GM10248 (cell line): ENCODE measurements around the gene SEPTIN10.
"Not testable (repeated sequence)": the region's sequence is repeated elsewhere in the genome, so short reads cannot be mapped to it uniquely, and the experiment has no call there.

Source experiments
- CTCF ChIA-PET: fragments of 300-600 bp; sonication (Branson Sonifier 250); formaldehyde crosslinking; extraction: SDS; loops from one replicate; lab custom pipeline; 2021; ENCODE audit warnings: antibody characterized with exemption; lab: Yijun Ruan, JAX
- POLR2A ChIA-PET: fragments of 350-650 bp; sonication (Branson Sonifier 250); formaldehyde crosslinking; extraction: SDS; loops from one replicate; lab custom pipeline; 2020; ENCODE audit warnings: antibody characterized with exemption; lab: Yijun Ruan, JAX
- DNase-seq: peaks from one replicate; pipeline ENCODE4 v3.0.0; 2012; ENCODE audit errors: extremely low spot score
- TF ChIP-seq, protein P1 (sequence below): IDR thresholded peaks from 2 replicates; pipeline ENCODE4 v1.5.1; 2012; ENCODE audit warnings: mild to moderate bottlenecking, low read depth; ENCODE audit errors: extremely low read depth, missing control alignments, control extremely low read depth

SEPTIN10 gene

DNA sequence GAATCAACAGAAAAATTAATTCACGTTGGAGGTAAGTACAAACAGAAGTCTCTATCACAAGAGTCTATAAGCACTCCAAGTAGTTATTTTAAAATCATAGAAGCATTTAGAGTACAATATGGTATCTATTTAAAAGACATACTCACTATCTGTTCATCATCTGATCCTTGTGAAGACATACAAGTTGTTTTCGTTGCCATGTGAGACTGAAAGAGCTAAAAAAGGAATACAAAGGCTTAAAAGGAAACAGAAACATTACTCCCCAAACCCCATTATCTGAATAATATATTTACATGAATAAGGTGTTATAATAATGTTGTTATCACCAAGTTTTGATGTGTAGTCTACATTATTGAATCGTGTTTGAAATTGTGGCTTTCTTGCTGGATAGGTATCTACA is 20.9 kb downstream of the SEPTIN10 start:
- no peak for DNase-seq
- ChIA-PET CTCF (interaction anchor here (1.1 to 2.0 kb wide), 3 partner anchors 9 to 36 kb away, joined by 3 to 7 read pairs (median 3); no protein-coding TSS in a partner anchor), POLR2A (no interaction called here)
- TF ChIP-seq, protein P1, sequence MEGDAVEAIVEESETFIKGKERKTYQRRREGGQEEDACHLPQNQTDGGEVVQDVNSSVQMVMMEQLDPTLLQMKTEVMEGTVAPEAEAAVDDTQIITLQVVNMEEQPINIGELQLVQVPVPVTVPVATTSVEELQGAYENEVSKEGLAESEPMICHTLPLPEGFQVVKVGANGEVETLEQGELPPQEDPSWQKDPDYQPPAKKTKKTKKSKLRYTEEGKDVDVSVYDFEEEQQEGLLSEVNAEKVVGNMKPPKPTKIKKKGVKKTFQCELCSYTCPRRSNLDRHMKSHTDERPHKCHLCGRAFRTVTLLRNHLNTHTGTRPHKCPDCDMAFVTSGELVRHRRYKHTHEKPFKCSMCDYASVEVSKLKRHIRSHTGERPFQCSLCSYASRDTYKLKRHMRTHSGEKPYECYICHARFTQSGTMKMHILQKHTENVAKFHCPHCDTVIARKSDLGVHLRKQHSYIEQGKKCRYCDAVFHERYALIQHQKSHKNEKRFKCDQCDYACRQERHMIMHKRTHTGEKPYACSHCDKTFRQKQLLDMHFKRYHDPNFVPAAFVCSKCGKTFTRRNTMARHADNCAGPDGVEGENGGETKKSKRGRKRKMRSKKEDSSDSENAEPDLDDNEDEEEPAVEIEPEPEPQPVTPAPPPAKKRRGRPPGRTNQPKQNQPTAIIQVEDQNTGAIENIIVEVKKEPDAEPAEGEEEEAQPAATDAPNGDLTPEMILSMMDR = no peak

DNA sequence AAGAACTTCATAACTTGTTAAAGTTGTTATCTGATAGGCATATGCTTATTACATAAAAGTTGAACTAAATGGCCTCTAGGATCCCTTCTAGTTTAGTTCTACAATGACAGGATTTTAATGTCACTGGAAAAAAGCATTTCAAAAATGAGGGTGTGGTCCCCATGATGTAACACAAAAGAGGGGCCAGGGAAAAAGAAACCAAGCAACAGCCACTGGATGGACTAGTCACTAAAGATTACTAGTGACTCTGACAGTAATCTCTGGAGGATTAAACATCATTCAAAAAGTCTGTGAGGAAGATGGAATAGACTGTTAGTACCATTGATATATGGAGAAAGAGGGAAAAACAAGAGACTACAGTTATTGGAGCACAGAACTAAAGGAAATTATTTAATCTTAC is 22.6 kb downstream of the SEPTIN10 start:
- TF ChIP-seq, protein P1 = no peak
- POLR2A ChIA-PET = no interaction called here
- CTCF ChIA-PET = no interaction called here

DNA sequence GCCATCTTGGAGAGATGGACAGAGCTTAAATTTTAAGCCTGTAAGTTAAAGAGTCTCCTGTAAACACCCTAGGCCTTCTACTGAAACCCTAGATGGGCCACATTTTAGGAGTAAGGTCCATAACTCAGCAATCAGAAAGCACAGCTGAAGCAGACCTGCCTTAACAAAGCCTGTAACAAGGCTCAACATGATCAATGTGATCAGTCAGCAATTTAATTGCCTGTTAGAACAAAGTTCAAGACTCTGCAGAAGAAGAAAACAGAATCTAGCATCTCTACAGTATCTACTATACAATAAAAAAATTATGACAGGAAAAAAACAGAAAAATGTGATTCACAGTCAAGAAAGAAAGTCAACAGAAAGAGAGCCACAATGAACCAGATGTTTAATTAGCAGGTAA is 27.1 kb downstream of the SEPTIN10 start:
- ChIA-PET CTCF (interaction anchor here (1.2 to 3.2 kb wide), 3 partner anchors 11 to 40 kb away, joined by 6 to 11 read pairs (median 10); no protein-coding TSS in a partner anchor), POLR2A (no interaction called here)
- TF ChIP-seq, protein P1 = no peak
- DNase-seq = no peak

More for the DNA sequence above, 22.6 kb downstream of the SEPTIN10 start:
- DNase-seq = no peak

DNA sequence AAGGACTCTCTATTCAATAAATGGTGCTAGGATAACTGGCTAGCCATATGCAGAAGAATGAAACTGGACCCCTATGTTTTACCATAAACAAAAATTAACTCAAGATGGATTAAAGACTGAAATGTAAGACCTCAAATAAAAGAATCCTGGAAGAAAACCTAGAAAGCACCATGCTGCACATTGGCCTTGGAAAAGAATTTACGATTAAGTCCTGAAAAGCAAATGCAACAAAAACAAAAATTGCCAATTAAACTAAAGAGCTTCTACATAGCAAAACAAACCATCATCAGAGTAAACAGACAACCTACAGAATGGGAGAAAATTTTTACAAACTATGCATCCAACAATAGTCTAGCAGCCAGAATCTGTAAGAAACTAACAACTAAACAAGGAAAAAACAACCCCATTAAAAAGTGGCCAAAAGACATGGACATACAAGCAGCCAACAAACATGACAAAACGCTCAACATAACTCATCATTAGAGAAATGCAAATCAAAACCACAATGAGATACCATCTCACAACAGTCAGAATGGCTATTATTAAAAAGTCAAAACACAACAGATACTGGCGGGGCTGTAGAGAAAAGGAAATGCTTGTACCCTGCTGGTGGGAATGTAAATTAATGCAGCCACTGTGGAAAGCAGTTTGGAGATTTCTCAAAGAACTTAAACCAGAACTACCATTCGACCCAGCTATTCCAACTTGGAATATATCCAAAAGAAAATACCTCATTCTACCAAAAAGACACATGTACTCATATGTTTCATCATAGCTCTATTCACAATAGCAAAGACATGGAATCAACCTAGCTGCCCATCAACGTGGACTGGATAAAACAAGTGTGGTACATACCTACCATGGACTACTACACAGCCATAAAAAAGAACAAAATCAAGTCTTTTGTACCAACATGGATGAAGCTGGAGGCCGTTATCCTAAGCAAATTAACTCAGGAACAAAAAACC is 30.6 kb downstream of the SEPTIN10 start:
- TF ChIP-seq, protein P1 = no peak
- POLR2A ChIA-PET = no interaction called here
- CTCF ChIA-PET = interaction anchor here (1.3 to 1.9 kb wide), 3 partner anchors 10 to 37 kb away, joined by 4 to 7 read pairs (median 4); no protein-coding TSS in a partner anchor
- no peak for DNase-seq

GRCh38 chr2:109577630-109578029 is 36.1 kb downstream of the SEPTIN10 start:
- CTCF ChIA-PET, DNase-seq: not testable (repeated sequence)

DNA sequence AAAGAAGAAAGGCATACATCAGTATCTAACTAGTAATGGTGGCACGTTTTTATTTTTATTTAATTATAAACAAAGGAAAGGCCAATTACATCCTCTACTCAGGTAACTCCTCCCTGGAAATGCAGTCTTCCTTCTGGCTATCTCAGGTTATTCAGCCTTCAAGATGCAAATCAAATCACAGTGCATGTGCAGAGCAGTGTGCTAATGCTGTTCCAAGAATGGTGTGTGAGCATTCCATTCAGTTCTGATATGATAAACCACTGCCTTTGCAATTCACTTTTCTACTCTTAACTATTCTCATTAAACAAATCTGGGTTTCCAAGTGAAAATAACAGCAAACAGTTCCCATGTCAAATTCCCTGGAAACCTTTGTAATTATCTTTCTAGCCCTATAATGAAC is 38.4 kb downstream of the SEPTIN10 start:
- CTCF ChIA-PET = interaction anchor here (1.0 to 1.1 kb wide), 2 partner anchors 14 to 29 kb away, joined by 3 to 4 read pairs; no protein-coding TSS in a partner anchor
- no peak for DNase-seq
- TF ChIP-seq, protein P1 = no peak
- POLR2A ChIA-PET = no interaction called here

More at GRCh38 chr2:109577630-109578029, 36.1 kb downstream of the SEPTIN10 start:
- POLR2A ChIA-PET = not testable (repeated sequence)
